Suprapubic skin (tissue), 4 donors: ENCODE results near the gene S100A1. TPM values are rescaled to one million over a fixed set of nuclear protein-coding genes. Genes with fewer than 3 reads are reported as not detected.
A peak's percentile ranks its signal among the peaks of the same experiment; 100 is the strongest.

ENCODE experiments used
- DNase-seq, 2 donors: peaks; one replicate each; pipeline ENCODE4 v3.0.0-alpha.2; 2019; ENCODE audit warnings: low spot score in 2 of 2
- H3K27ac ChIP-seq: fragments of 200-600 bp; sonication (generic); one replicate; pipeline ENCODE4 v1.5.1; 2019
- H3K27me3 ChIP-seq: fragments of 200-600 bp; sonication (generic); one replicate; pipeline ENCODE4 v1.5.1; 2019
- H3K36me3 ChIP-seq: fragments of 200-600 bp; sonication (generic); one replicate; pipeline ENCODE4 v1.5.1; 2019
- H3K4me1 ChIP-seq: fragments of 200-600 bp; sonication (generic); one replicate; pipeline ENCODE4 v1.5.1; 2019
- H3K4me3 ChIP-seq: fragments of 200-600 bp; sonication (generic); one replicate; pipeline ENCODE4 v1.5.1; 2019; ENCODE audit warnings: mild to moderate bottlenecking
- H3K9me3 ChIP-seq: fragments of 200-600 bp; sonication (generic); one replicate; pipeline ENCODE4 v1.5.1; 2019
- EP300 ChIP-seq: sonication (generic); formaldehyde crosslinking; IDR thresholded peaks from one replicate; pipeline ENCODE4 v1.6.1; 2017; ENCODE audit warnings: antibody characterized with exemption
- POLR2A ChIP-seq, 2 donors: fragments of 450-650 bp; IDR thresholded peaks; one replicate each; pipeline ENCODE4 v1.6.1; 2017; ENCODE audit warnings: antibody characterized with exemption in 2 of 2, mild to moderate bottlenecking in 2 of 2, moderate library complexity in 2 of 2
- POLR2AphosphoS5 ChIP-seq, 3 donors: sonication (generic); formaldehyde crosslinking; IDR thresholded peaks; one replicate each; pipeline ENCODE4 v1.6.1; 2017; ENCODE audit warnings: antibody characterized with exemption in 3 of 3
- WGBS: methylation state at CpG from one replicate; pipeline ENCODE4 v1.1.5; 2018; 5-methylcytosine and 5-hydroxymethylcytosine counted together
- total RNA-seq, 4 donors: library from RNA; depleted of rRNA; stranded (reverse); fragments of >200 nt; gene quantifications; one replicate each; pipeline ENCODE4 v1.1.0, GENCODE V29; 2016
- TF ChIP-seq, protein P1 (sequence below), 2 donors: fragments of 200-600 bp in 1 of 2; fragments of 450-650 bp in 1 of 2; sonication (generic) in 1 of 2; IDR thresholded peaks; one replicate each; pipeline ENCODE4 v1.5.1; 2016 to 2019; ENCODE audit warnings: antibody characterized with exemption in 2 of 2, mild to moderate bottlenecking in 1 of 2, moderate library complexity in 1 of 2

S100A1 gene
- total RNA-seq, 4 donors from 2014 or later: 17.9 to 33.2 (median 21.1) TPM

DNA sequence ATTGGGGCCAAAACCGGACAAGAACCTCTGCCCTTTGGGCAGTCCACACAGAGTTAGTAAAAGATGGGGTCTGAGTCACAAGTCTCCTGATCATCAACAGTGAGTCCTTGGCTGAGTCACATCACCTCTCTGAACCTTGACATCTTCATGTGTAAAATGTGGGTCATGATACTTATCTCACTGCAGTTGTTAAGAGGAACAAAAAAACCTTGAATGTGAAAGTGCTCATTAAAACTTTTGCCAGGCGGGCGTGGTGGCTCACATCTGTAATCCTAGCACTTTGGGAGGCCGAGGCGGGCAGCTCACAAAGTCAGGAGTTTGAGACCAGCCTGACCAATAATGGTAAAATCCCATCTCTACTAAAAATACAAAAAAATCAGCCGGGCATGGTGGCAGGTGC is 31.0 kb upstream of the S100A1 start:
- TF ChIP-seq POLR2A (IDR thresholded peaks at IDR 0.05) (no peak), EP300 (no peak), POLR2AphosphoS5 (IDR thresholded peaks at IDR 0.05) (no peak)
- TF ChIP-seq, protein P1, sequence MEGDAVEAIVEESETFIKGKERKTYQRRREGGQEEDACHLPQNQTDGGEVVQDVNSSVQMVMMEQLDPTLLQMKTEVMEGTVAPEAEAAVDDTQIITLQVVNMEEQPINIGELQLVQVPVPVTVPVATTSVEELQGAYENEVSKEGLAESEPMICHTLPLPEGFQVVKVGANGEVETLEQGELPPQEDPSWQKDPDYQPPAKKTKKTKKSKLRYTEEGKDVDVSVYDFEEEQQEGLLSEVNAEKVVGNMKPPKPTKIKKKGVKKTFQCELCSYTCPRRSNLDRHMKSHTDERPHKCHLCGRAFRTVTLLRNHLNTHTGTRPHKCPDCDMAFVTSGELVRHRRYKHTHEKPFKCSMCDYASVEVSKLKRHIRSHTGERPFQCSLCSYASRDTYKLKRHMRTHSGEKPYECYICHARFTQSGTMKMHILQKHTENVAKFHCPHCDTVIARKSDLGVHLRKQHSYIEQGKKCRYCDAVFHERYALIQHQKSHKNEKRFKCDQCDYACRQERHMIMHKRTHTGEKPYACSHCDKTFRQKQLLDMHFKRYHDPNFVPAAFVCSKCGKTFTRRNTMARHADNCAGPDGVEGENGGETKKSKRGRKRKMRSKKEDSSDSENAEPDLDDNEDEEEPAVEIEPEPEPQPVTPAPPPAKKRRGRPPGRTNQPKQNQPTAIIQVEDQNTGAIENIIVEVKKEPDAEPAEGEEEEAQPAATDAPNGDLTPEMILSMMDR (IDR thresholded peaks at IDR 0.05): no peak
- Histone ChIP-seq H3K4me3 (no peak overlapping the region), H3K9me3 (no peaks in the 10 kb centered on the region), H3K36me3 (no peaks in the 10 kb centered on the region), H3K27me3 (no peaks in the 10 kb centered on the region), H3K4me1 (no peaks in the 10 kb centered on the region), H3K27ac (no peak overlapping the region)
- 60% methylated on average over 6 of the region's 6 CpGs for WGBS
- DNase-seq: no peak

DNA sequence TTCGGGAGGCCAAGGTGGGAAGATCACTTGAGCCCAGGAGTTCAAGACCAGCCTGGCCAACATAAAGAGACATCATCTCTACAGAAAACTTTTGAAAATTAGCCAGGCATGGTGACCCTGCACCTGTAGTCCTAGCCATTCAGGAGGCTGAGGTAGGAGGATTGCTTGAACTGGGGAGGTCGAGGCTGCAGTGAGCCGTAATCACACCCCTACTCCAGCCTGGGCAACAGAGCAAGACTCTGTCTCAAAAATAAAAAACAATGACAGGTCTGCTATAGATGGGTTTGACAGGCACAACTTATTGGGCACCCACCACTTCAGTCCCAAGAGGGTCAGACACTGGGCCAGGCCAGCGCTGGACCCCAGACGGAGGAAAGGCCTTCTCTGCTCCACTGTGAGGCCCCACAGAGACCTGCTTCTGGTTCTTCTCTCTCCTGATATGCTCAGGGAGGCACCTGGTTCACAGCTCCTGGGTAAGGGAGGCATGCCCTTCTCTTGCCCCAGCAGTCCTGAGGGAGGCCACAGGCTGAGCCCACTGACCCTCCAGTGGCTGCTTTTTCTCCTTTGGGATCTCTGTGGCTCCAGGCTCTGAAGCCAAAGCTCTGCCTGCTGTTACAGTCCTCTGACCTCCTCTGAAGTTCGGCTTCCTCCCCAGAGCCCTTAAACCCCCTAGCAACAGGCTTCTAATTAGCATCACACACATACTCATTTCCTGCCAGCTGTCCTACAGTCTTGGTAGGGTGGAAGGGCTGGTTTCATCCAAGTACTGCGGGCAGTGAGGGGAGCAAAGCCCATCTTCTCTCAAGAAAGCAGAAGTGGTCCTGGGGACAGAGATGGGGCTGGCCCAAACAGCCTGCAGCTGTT is 29.7 kb upstream of the S100A1 start:
- no peaks in the 10 kb centered on the region for H3K36me3 ChIP-seq
- no peak for TF ChIP-seq POLR2AphosphoS5 (IDR thresholded peaks at IDR 0.05)
- no peak for TF ChIP-seq EP300
- TF ChIP-seq, protein P1 (IDR thresholded peaks at IDR 0.05): no peak
- TF ChIP-seq POLR2A (IDR thresholded peaks at IDR 0.05): no peak
- no peak overlapping the region for H3K4me3 ChIP-seq
- DNase-seq: no peak
- 79% methylated on average over 6 of the region's 7 CpGs for WGBS
- H3K27ac ChIP-seq: no peak overlapping the region
- no peaks in the 10 kb centered on the region for H3K4me1 ChIP-seq
- no peaks in the 10 kb centered on the region for H3K9me3 ChIP-seq
- no peaks in the 10 kb centered on the region for H3K27me3 ChIP-seq

DNA sequence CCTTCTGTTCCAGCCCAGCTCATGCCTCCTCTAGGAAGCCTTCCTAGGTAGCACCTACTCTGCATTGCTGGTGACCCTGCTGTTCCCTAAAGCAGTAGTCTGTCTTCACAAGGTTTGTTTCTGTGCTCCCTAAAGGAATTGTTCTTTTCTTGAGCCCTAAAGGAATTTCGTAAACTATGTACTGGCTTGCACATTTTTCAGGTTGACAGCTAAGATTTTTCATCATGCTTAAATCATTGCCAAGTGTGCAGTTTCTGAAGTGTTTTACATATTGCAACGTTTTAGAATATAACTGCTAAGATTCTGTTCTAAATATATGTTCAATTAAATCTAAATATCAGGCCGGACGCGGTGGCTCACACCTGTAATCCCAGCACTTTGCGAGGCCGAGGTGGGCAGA is 28.4 kb upstream of the S100A1 start:
- 83% methylated on average over 7 of the region's 7 CpGs for WGBS
- TF ChIP-seq POLR2AphosphoS5 (IDR thresholded peaks at IDR 0.05): no peak
- no peak for TF ChIP-seq POLR2A (IDR thresholded peaks at IDR 0.05)
- H3K27ac ChIP-seq: no peak overlapping the region

DNA sequence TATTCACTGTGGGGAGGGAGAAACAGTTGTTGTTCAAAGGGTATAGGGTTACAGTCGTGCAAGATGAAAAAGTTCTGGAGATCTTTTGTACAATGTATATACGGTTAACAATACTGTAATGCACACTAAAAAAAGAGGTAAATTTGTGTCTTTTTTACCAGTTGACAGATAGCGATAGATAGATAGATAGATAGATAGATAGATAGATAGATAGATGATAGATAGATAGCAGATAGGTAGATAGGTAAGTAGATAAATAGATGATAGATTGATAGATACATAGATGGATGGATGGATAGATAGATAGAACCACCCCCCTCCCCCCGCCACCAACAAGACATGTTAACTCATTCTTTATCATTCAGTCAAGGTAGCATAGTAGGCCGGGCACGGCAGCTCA is 25.5 kb upstream of the S100A1 start:
- Histone ChIP-seq H3K4me3 (no peak overlapping the region), H3K4me1 (peaks cover 13% of the 10 kb centered on the region), H3K27ac (no peak overlapping the region), H3K27me3 (no peaks in the 10 kb centered on the region), H3K9me3 (no peaks in the 10 kb centered on the region), H3K36me3 (peaks cover 19% of the 10 kb centered on the region)
- TF ChIP-seq, protein P1 (IDR thresholded peaks at IDR 0.05): no peak
- no peak for TF ChIP-seq POLR2AphosphoS5 (IDR thresholded peaks at IDR 0.05)
- no peak for TF ChIP-seq EP300
- TF ChIP-seq POLR2A (IDR thresholded peaks at IDR 0.05): no peak
- DNase-seq: no peak
- 87% methylated on average over 6 of the region's 6 CpGs for WGBS

More for the DNA sequence above, 28.4 kb upstream of the S100A1 start:
- Histone ChIP-seq H3K36me3 (no peaks in the 10 kb centered on the region), H3K4me3 (no peak overlapping the region), H3K27me3 (no peaks in the 10 kb centered on the region), H3K9me3 (no peaks in the 10 kb centered on the region), H3K4me1 (no peaks in the 10 kb centered on the region)
- no peak for DNase-seq

DNA sequence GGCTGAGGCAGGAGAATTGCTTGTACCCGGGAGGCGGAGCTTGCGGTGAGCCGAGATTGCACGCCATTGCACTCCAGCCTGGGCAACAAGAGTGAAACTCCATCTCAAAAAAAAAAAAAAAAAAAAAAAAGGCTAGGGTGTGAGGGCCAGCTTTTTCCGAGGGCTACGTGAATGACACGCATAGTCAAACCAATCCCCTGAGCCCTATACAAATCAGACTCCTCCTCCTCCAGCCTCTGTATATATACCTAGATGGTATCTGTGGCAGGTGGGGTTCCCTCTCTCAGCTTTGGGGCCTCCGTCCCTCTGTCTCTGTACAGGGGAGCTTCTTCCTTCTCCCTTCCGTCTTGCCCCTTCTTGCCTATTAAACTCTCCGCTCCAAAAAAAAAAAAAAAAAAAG is 22.0 kb upstream of the S100A1 start:
- peaks cover 47% of the 10 kb centered on the region for H3K4me1 ChIP-seq
- H3K27me3 ChIP-seq: no peaks in the 10 kb centered on the region
- DNase-seq: peak in 1 of 2 donors; percentile 16
- TF ChIP-seq, protein P1 (IDR thresholded peaks at IDR 0.05): no peak
- TF ChIP-seq EP300 (no peak), POLR2AphosphoS5 (IDR thresholded peaks at IDR 0.05) (no peak), POLR2A (IDR thresholded peaks at IDR 0.05) (no peak)
- H3K9me3 ChIP-seq: no peaks in the 10 kb centered on the region
- no peak overlapping the region for H3K4me3 ChIP-seq
- peaks cover 19% of the 10 kb centered on the region for H3K36me3 ChIP-seq
- no peak overlapping the region for H3K27ac ChIP-seq
- 93% methylated on average over 11 of the region's 11 CpGs for WGBS
